NCI-H1930 (cell line): ENCODE measurements around the gene SCGB2B2.
"Not testable (repeated sequence)": the region's sequence is repeated elsewhere in the genome, so short reads cannot be mapped to it uniquely, and the experiment has no call there.

Experiments
- DNase-seq, 2 experiments: peaks; one replicate each; lab custom pipeline; 2025; lab: John Stamatoyannopoulos, UW

SCGB2B2 gene, protein sequence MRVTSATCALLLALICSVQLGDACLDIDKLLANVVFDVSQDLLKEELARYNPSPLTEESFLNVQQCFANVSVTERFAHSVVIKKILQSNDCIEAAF

GRCh38 chr19:34676697-34677385, at the start of gene SCGB2B2:
SCGB2B2 (minus strand) TSS chr19:34677159; CDS start chr19:34594563, 82,596 bp downstream.
- DNase-seq, result peak; percentile 87 to 92

DNA sequence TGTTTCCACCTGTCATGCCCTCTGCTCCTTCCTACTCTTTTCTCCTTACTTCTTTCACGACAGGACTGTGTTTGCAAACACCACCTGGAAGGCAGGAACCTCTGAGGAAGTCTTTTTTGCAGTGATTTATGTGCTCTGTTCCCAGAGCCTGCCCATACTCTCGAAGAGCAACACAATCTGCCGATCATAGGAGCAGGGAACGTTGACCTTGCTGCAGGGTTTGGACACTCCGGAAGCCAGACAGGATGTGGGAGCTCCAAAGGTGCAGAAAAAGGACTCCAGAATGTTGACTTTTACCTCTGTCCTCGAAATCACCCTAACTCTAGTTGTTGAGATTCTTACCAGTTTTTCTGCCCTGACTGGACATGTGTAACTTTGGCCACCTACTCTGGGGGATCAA, 48.4 kb upstream of the SCGB2B2 start:
- DNase-seq, result no peak

GRCh38 chr19:34722353-34722752, 45.4 kb upstream of the SCGB2B2 start:
- DNase-seq, result no peak

- no peak for DNase-seq
These were observed 38.4 kb upstream of the SCGB2B2 start for GRCh38 chr19:34715357-34715756.

DNA sequence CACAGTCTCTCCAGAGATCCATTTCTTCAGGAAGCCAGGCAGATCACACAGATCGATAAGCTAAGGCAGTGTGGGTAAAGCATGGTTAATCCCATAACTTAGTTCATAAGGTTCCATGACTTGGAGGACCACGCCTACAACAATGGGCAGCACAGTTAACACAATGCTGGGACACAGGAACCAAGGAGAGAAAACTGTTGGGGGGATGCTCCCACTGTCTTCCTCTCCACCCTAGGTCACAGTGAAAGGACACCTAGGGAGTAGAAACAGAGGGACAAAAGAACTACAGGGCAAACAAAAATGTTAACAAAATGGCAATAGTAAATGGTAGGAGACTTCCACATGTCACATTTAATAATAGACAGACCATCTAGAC, 36.3 kb upstream of the SCGB2B2 start:
- no peak for DNase-seq

GRCh38 chr19:34712395-34713261, 35.7 kb upstream of the SCGB2B2 start:
- DNase-seq, result peak; percentile 44 to 68

DNA sequence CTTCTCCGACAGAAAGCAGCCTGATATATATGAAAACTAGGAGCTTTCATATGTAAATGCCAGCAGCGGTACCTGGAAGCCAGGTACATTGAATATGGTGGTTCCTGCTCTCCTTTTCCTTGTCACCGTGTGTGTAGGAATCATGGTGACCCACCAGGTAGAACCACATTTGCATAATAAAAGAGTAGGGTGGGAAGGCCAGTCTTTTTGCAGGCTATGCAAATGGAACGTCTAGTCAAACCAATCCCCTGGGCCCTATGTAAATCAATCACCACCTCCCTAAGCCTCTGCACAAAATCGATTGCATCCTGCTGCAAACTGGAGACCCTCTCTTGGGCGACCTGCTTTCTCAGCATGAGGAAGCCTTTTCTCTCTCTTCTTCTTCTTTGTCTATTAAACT, 34.9 kb upstream of the SCGB2B2 start:
- no peak for DNase-seq

GRCh38 chr19:34707661-34708060, 30.7 kb upstream of the SCGB2B2 start:
- no peak for DNase-seq

- no peak for DNase-seq
These were observed 15.6 kb upstream of the SCGB2B2 start for GRCh38 chr19:34692549-34692948.

- no peak for DNase-seq
These were observed 13.4 kb upstream of the SCGB2B2 start for GRCh38 chr19:34690372-34690771.

- DNase-seq, result no peak
These were observed 11.6 kb upstream of the SCGB2B2 start for GRCh38 chr19:34688592-34688991.

DNA sequence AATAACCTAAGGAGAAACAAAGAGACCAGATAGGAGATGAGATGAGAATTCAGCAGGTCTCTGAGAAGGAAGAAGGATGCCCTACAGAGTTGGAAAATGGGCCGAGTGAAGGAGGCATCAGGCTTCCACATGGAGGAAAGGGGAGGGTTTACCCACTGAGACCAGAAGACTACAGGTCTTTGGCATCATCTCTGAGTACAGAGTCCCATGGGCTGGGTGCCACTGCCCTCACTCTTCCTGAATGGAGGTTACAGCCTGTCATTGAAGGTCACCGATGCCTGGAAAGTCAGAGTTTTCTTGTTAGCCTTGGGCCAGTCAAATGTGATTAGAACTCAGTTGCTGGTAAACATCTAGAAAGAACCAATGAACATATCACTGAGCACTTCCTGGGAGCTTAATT, 10.4 kb upstream of the SCGB2B2 start:
- DNase-seq, result no peak

- no peak for DNase-seq
These were observed 9.5 kb upstream of the SCGB2B2 start for GRCh38 chr19:34686455-34686854.

- DNase-seq, result not testable (repeated sequence)
These were observed 8.3 kb upstream of the SCGB2B2 start for GRCh38 chr19:34685266-34685665.

- DNase-seq, result no peak
These were observed 4.5 kb upstream of the SCGB2B2 start for GRCh38 chr19:34681478-34681877.

DNA sequence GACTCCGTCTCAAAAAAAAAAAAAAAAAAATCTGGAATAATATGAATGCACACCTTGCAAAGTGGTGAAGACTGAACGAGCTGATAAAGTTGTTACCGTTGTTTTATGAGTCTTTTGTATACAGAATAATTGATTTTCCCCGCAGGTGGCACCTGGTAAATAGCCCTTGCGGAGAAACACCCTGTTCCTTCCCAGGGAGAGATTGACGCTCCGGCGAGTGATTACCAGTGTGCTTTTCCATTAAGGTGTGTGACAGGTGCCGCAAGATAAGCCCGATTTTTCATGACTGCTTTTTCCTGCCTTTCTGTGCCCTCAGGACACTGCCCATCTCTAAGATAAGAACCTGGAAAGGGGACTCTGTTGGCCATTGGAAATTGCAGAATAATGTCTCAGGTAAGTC, 1.5 kb upstream of the SCGB2B2 start:
- DNase-seq, result no peak

GRCh38 chr19:34678085-34678412, 1.1 kb upstream of the SCGB2B2 start:
- no peak for DNase-seq

- peak; percentile 93 to 97 for DNase-seq
These were observed 576 bp upstream of the SCGB2B2 start, which contains the start of gene ZNF302 for GRCh38 chr19:34677386-34678084. ZNF302 (plus strand) TSS chr19:34677678; CDS start chr19:34678805, 1,127 bp downstream.

DNA sequence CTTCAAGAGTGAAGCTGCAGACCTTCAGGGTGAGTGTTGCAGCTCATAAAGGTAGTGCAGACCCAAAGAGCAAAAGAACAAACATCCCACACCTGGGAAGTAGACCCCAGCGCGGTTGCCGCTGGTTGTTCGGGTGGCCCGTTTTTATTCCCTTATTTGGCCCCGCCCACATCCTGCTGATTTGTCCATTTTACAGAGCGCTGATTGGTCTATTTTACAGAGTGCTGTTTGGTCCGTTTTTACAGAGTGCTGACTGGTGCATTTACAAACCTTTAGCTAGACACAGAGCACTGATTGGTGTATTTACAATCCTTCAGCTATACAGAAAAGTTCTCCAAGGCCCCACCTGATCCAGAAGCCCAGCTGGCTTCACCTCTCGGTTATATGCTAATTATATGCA, 1.0 kb downstream of the SCGB2B2 start:
- DNase-seq, result no peak

- DNase-seq, result no peak
These were observed 1.7 kb downstream of the SCGB2B2 start for GRCh38 chr19:34675250-34675649.

DNA sequence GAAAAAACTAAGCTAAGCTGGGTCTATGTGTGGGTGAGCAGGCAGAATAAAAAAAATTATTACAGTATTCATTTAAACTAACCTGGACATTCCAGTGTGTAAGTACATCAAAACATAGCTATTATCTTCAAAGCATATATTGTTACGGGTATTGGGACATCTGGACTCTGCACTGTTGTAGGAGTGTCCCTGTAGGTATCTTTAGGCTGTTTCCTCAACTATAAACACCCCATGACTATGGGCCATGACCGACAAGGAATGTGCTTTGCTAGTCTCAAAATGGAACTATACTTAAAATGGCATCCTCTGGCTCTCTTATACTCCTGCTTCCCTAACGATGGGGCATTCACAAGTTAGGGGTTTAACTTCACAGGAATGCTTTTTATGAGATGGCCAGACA, 3.4 kb downstream of the SCGB2B2 start:
- no peak for DNase-seq

DNA sequence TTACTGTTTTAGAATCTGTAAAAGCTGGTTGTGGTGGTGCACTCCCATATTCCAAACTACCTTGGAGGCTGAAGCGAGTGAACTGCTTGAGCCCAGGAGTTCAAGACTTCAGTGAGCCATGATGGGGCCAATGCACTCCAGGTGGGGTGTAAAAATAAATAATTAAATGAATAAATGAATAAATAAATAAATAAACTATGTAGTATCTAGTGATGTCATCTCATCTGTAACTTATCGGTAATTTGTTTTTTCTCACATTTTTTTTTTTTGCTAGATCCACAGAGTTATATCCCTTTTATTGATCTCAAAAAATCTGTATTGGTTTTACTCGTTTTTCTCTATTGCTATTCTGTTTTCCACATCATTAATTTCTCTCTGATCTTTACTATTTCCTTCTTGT, 5.0 kb downstream of the SCGB2B2 start:
- DNase-seq, result no peak

DNA sequence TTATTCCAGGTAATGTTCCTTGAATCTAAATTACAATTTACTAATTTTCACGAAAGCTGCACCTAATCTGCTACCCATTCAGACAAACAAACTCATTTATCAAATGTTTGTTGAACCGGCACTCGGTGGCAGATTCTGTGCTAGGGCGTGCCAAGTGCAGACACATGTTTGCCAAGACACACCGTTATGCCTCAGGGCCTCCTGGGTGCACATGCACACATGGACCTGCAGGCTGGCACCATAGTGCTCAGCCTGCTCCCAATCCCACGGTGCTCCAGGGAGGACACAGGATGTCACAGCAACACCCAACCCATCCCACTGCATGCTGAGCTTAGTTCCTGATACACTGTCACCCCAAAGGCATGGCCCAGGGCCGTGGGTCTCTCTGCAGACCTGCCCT, 7.7 kb downstream of the SCGB2B2 start:
- DNase-seq, result no peak
